Lung (tissue), 12 donors: ENCODE data around the gene CORO1C. TPM values are rescaled to one million over a fixed set of nuclear protein-coding genes. Genes with fewer than 3 reads are reported as not detected.

Experiments used
- ATAC-seq: fragments of 200-7000 bp; cut with Tn5 transposase; one replicate; pipeline ENCODE4 v1.9.1; 2020; ENCODE audit warnings: moderate number of reproducible peaks; ENCODE audit not compliant: insufficient read depth, low FRiP score
- DNase-seq, 3 donors: peaks; one replicate each; pipeline ENCODE4 v3.0.0-alpha.2; 2013 to 2017
- H3K27ac ChIP-seq, 2 donors: one replicate each; pipeline ENCODE4 v1.5.1; 2013; ENCODE audit warnings: mild to moderate bottlenecking in 2 of 2, moderate library complexity in 2 of 2, control low read depth in 1 of 2, inconsistent platforms in 1 of 2, low read depth in 1 of 2, low read length in 1 of 2
- H3K27me3 ChIP-seq, 3 donors: one replicate each; pipeline ENCODE4 v1.5.1; 2013; ENCODE audit warnings: low read length in 2 of 3; ENCODE audit not compliant: control insufficient read depth in 3 of 3, insufficient read depth in 3 of 3
- H3K36me3 ChIP-seq, 4 donors: one replicate each; pipeline ENCODE4 v1.5.1; 2013; ENCODE audit warnings: low read length in 4 of 4, mild to moderate bottlenecking in 1 of 4, moderate library complexity in 1 of 4; ENCODE audit not compliant: control insufficient read depth in 4 of 4, insufficient read depth in 4 of 4
- H3K4me1 ChIP-seq, 5 donors: one replicate each; pipeline ENCODE4 v1.5.1; 2013; ENCODE audit warnings: low read length in 5 of 5, mild to moderate bottlenecking in 2 of 5, moderate library complexity in 1 of 5; ENCODE audit not compliant: control insufficient read depth in 5 of 5, insufficient read depth in 5 of 5
- H3K4me3 ChIP-seq: one replicate; pipeline ENCODE4 v1.5.1; 2013; ENCODE audit warnings: mild to moderate bottlenecking, control low read depth, moderate library complexity
- H3K9ac ChIP-seq, 2 donors: one replicate each; pipeline ENCODE4 v1.5.1; 2013; ENCODE audit warnings: low read length in 2 of 2, control low read depth in 1 of 2; ENCODE audit not compliant: insufficient read depth in 1 of 2
- H3K9me3 ChIP-seq, 4 donors: one replicate each; pipeline ENCODE4 v1.5.1; 2013; ENCODE audit warnings: low read length in 3 of 4, mild to moderate bottlenecking in 1 of 4, moderate library complexity in 1 of 4; ENCODE audit not compliant: control insufficient read depth in 4 of 4, insufficient read depth in 3 of 4
- WGBS, 2 donors: extraction: QIAGEN DNeasy Blood & Tissue Kit; methylation state at CpG; one replicate each; pipeline ENCODE4 v1.1.7; 2013; 5-methylcytosine and 5-hydroxymethylcytosine counted together
- polyA plus RNA-seq, 2 donors: library from polyadenylated mRNA; stranded (reverse); fragments of 200-250 nt; gene quantifications; one replicate each; pipeline ENCODE4 v1.2.1, GENCODE V29; 2013
- total RNA-seq, 2 donors: library from RNA; depleted of rRNA in 1 of 2; stranded (reverse); fragments of >200 nt in 1 of 2; gene quantifications; one replicate each; pipeline ENCODE4 v1.2.1, GENCODE V29; 2014 to 2021
- TF ChIP-seq, protein P1 (sequence below): IDR thresholded peaks from 2 replicates; pipeline ENCODE4 v1.5.1; 2012; ENCODE audit warnings: mild to moderate bottlenecking; ENCODE audit errors: control extremely low read depth, extremely low read depth
- donor health status: control.
- donor health status: control.
- donor health status: Bipolar disorder and iron deficiency.
- donor health status: healthy.
- donor health status: DM: yes; HTN: yes; CAD: no.

Gene CORO1C
- total and polyA plus RNA-seq, 4 donors = 36.4 to 227 (median 105) TPM

DNA sequence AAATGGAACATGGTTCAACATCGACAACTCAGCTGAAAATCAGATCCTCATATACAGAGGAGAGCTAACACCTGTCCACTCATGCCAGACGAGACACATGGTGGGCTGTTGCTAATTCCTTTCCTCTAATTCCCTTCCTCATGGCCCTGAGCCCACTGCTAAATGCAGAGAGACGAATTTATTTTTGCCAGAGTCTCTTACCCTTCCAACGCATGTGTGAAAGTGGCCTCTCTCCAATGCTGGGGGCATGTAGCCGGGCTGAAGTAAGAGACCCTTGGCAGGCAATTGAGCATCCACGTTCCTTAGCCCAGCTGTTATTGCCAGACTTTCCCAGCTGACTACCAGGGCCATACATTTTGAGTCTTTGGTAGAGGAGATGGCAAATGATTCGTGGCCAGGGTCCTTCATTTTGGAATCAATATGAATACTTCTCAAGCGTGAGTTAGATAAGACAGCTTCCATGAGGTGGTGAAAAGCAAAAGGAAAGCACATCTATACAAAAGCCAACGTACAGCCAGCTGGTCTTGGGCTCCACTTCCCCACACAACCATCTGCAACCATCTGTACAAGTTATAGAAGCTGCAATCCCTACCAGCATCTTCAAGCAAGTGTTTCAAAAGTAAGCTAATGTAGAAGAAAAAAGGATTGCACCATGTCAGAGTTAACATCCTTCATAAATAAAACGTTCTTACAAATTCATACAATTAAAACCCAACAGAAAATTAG lies 28.6 kb downstream of the CORO1C start:
- WGBS, 2 donors = 59 to 69% methylated on average over 10 of the region's 10 CpGs
- Histone ChIP-seq H3K4me3 (no peak overlapping the region), H3K36me3 (peaks cover 0 to 10% (median 9%) of the 10 kb centered on the region in 4 donors), H3K27ac (peak overlapping the region; percentile 66 to 76), H3K4me1 (peaks cover 2 to 37% (median 30%) of the 10 kb centered on the region in 5 donors), H3K9me3 (no peaks in the 10 kb centered on the region), H3K27me3 (no peaks in the 10 kb centered on the region), H3K9ac (peak overlapping the region in 1 of 2 donors; percentile 35)
- no peak for ATAC-seq
- DNase-seq = peak; percentile 47 to 73 (median 65)
- TF ChIP-seq, protein P1, sequence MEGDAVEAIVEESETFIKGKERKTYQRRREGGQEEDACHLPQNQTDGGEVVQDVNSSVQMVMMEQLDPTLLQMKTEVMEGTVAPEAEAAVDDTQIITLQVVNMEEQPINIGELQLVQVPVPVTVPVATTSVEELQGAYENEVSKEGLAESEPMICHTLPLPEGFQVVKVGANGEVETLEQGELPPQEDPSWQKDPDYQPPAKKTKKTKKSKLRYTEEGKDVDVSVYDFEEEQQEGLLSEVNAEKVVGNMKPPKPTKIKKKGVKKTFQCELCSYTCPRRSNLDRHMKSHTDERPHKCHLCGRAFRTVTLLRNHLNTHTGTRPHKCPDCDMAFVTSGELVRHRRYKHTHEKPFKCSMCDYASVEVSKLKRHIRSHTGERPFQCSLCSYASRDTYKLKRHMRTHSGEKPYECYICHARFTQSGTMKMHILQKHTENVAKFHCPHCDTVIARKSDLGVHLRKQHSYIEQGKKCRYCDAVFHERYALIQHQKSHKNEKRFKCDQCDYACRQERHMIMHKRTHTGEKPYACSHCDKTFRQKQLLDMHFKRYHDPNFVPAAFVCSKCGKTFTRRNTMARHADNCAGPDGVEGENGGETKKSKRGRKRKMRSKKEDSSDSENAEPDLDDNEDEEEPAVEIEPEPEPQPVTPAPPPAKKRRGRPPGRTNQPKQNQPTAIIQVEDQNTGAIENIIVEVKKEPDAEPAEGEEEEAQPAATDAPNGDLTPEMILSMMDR = no peak

DNA sequence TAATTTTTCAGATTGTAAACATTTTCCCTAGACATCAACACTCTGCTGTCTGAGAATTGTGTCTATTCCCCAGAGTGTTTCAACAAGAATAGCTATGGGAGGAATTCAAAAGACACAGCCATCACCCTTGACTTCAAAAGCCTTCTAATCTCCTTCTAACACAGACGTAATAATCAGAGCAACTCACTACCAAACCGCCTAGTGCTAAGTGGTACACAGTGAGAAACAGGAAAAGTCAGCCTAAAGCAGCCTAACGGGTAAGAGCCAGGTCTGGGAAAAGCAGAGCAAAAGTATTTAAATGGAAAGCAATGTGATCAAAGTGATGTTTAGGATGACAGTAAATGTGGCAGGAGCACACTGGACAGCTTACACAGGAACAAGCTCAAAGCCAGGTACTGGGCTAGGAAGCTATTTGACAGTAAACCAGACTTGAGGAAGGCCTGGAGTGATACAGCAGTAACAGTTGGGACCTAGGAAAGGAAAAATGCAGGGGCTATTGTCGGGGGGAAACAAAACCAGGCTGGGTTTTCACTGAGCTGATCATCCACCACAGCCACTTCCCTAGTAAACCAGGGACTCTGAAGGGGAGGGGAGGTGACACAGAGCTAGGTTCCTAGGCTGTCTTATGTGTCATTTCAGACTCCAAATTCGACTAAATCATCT lies 29.4 kb downstream of the CORO1C start:
- Histone ChIP-seq H3K36me3 (peaks cover 0 to 12% (median 10%) of the 10 kb centered on the region in 4 donors), H3K27me3 (no peaks in the 10 kb centered on the region), H3K4me1 (peaks cover 2 to 42% (median 30%) of the 10 kb centered on the region in 5 donors), H3K9ac (peak overlapping the region; percentile 35 to 74), H3K4me3 (no peak overlapping the region), H3K27ac (peak overlapping the region; percentile 66 to 76), H3K9me3 (no peaks in the 10 kb centered on the region)
- ATAC-seq (no peak), DNase-seq (peak in 2 of 3 donors; percentile 74 to 75)
- WGBS, 2 donors = 26 to 28% methylated on average over 5 of the region's 5 CpGs
- TF ChIP-seq, protein P1 = no peak

- WGBS, 2 donors = 63 to 66% methylated on average over 12 of the region's 12 CpGs
- Histone ChIP-seq H3K4me3 (no peak overlapping the region), H3K9ac (peak overlapping the region in 1 of 2 donors; percentile 35), H3K4me1 (peaks cover 2 to 49% (median 38%) of the 10 kb centered on the region in 5 donors), H3K9me3 (no peaks in the 10 kb centered on the region), H3K27ac (peak overlapping the region; percentile 76 to 77), H3K36me3 (peaks cover 0 to 12% (median 10%) of the 10 kb centered on the region in 4 donors), H3K27me3 (no peaks in the 10 kb centered on the region)
- no peak for ATAC-seq
- DNase-seq = peak in 2 of 3 donors; percentile 57 to 59
- TF ChIP-seq, protein P1 = no peak
Measured at GRCh38 chr12:108700833-108701541, 30.3 kb downstream of the CORO1C start.
